Adrenal gland (tissue), 12 donors: ENCODE data around the gene BICD1. TPM values are rescaled to one million over a fixed set of nuclear protein-coding genes. Genes with fewer than 3 reads are reported as not detected.

ENCODE experiments used
- DNase-seq, 7 donors: peaks; one replicate each; pipeline ENCODE4 v3.0.0-alpha.2; 2019 to 2020
- H3K27ac ChIP-seq, 5 donors: fragments of 200-600 bp; sonication (generic) in 4 of 5; 1 replicate in 3 of 5; 2 replicates in 2 of 5; pipeline versions ENCODE4 v1.5.1 to v1.8.0; 2016 to 2020; ENCODE audit warnings: mild to moderate bottlenecking in 1 of 5
- H3K27me3 ChIP-seq: fragments of 200-600 bp; 2 replicates; pipeline ENCODE4 v1.8.0; 2021
- H3K36me3 ChIP-seq, 2 donors: fragments of 200-600 bp; replicated peaks in 1 of 2; 1 replicate in 1 of 2; 2 replicates in 1 of 2; pipeline versions ENCODE4 v1.5.1 to v1.8.0; 2018 to 2022
- H3K4me1 ChIP-seq, 2 donors: fragments of 200-600 bp; replicated peaks in 1 of 2; 1 replicate in 1 of 2; 2 replicates in 1 of 2; pipeline versions ENCODE4 v1.5.1 to v1.8.0; 2018 to 2021
- H3K4me3 ChIP-seq, 4 donors: fragments of 200-600 bp; sonication (generic) in 3 of 4; one replicate each; pipeline ENCODE4 v1.5.1; 2016 to 2018
- H3K9me3 ChIP-seq, 3 donors: fragments of 200-600 bp; sonication (generic) in 1 of 3; replicated peaks in 1 of 3; 1 replicate in 2 of 3; 2 replicates in 1 of 3; pipeline versions ENCODE4 v1.5.1 to v1.8.0; 2016 to 2021
- CTCF ChIP-seq, 6 experiments: fragments of 450-650 bp in 4 of 6; fragments of 200-600 bp in 2 of 6; sonication (generic) in 1 of 6; IDR thresholded peaks; 1 replicate in 5 of 6; 2 replicates in 1 of 6; pipeline versions ENCODE4 v1.5.1 to v1.8.0; 2016 to 2021; ENCODE audit warnings: antibody characterized with exemption in 6 of 6, mild to moderate bottlenecking in 2 of 6, moderate library complexity in 1 of 6
- POLR2A ChIP-seq, 2 donors: fragments of 450-650 bp; IDR thresholded peaks; one replicate each; pipeline ENCODE4 v1.6.1; 2017; ENCODE audit warnings: antibody characterized with exemption in 2 of 2, mild to moderate bottlenecking in 2 of 2, moderate library complexity in 1 of 2
- WGBS, 4 donors: extraction: QIAGEN DNeasy Blood & Tissue Kit in 2 of 4; methylation state at CpG; one replicate each; pipeline versions ENCODE4 v1.1.5 to v1.1.7; 2013 to 2017; 5-methylcytosine and 5-hydroxymethylcytosine counted together
- intact Hi-C, 2 donors: fragments of 100-400 bp; cut with DNase I; formaldehyde crosslinking; loops; one replicate each; pipeline versions ENCODE4 v1.14.1 to v1.15.0; 2022 to 2023
- polyA plus RNA-seq, 3 donors: library from polyadenylated mRNA; stranded (reverse); fragments of 200-250 nt in 2 of 3; fragments of 350-450 nt in 1 of 3; fragmentation: Illumina TruSeq in 1 of 3; extraction: RNeasy Lipid Tissue Mini Kit (QIAGEN cat#74804) in 1 of 3; gene quantifications; one replicate each; pipeline ENCODE4 v1.2.3, GENCODE V29; 2013 to 2014
- total RNA-seq, 9 donors: library from RNA; depleted of rRNA in 4 of 9; stranded (reverse); fragments of >200 nt in 4 of 9; fragments of 120-200 nt in 1 of 9; fragmentation: NEBNext Ultra II Directional in 1 of 9; extraction: Animal tissue kit (Norgen Biotek cat#: 25700) in 1 of 9; gene quantifications; one replicate each; pipeline versions ENCODE4 v1.1.0 to v1.2.4, GENCODE V29; 2013 to 2023
- donor health status: healthy with polysubstance abuse.
- donor health status: Bipolar disorder and iron deficiency.
- donor health status: DM: yes; HTN: yes; CAD: no.
- donor health status: DM: no; HTN: no; CAD: no.
- donor health status: DM: no; HTN: no; CAD: no.
- donor health status: DM: yes; HTN: yes; CAD: no.

BICD1 gene
- total and polyA plus RNA-seq, 12 donors: 2.9 to 18.2 (median 9.4) TPM

- no peak for DNase-seq
- Histone ChIP-seq H3K4me1 (peaks cover 0 to 18% of the 10 kb centered on the region in 2 donors), H3K27ac (no peak overlapping the region), H3K4me3 (no peak overlapping the region), H3K36me3 (no peaks in the 10 kb centered on the region), H3K9me3 (no peaks in the 10 kb centered on the region), H3K27me3 (no peaks in the 10 kb centered on the region)
- no peak for TF ChIP-seq POLR2A (IDR thresholded peaks at IDR 0.05)
- TF ChIP-seq CTCF (IDR thresholded peaks at IDR 0.05): no peak
- WGBS, 4 donors: 39 to 62% (median 47%) methylated on average over 2 of the region's 2 CpGs
- intact Hi-C loops: no loop called here
Measured at GRCh38 chr12:32110942-32111341, 4.3 kb downstream of the BICD1 start.

GRCh38 chr12:32115404-32116104, 8.9 kb downstream of the BICD1 start:
- H3K4me3 ChIP-seq: no peak overlapping the region
- no peaks in the 10 kb centered on the region for H3K36me3 ChIP-seq
- H3K27ac ChIP-seq: peak overlapping the region in 3 of 5 donors; percentile 32 to 64 (median 58)
- TF ChIP-seq CTCF (IDR thresholded peaks at IDR 0.05): no peak
- TF ChIP-seq POLR2A (IDR thresholded peaks at IDR 0.05): peak in 1 of 2 donors; percentile 14
- no peaks in the 10 kb centered on the region for H3K9me3 ChIP-seq
- peaks cover 0 to 10% of the 10 kb centered on the region in 2 donors for H3K4me1 ChIP-seq
- intact Hi-C loops: no loop called here
- no peaks in the 10 kb centered on the region for H3K27me3 ChIP-seq
- 25 to 35% (median 30%) methylated on average over 6 of the region's 6 CpGs for WGBS, 4 donors
- DNase-seq: peak; percentile 88 to 98 (median 96)

- WGBS, 4 donors: 68 to 76% (median 74%) methylated on average over 3 of the region's 3 CpGs
- no peak for DNase-seq
- Histone ChIP-seq H3K9me3 (no peaks in the 10 kb centered on the region), H3K4me3 (no peak overlapping the region), H3K27ac (no peak overlapping the region), H3K36me3 (no peaks in the 10 kb centered on the region), H3K4me1 (peaks cover 0 to 10% of the 10 kb centered on the region in 2 donors), H3K27me3 (no peaks in the 10 kb centered on the region)
- TF ChIP-seq POLR2A (IDR thresholded peaks at IDR 0.05) (no peak), CTCF (IDR thresholded peaks at IDR 0.05) (no peak)
- intact Hi-C loops: no loop called here
Measured at GRCh38 chr12:32116897-32117296, 10.2 kb downstream of the BICD1 start.

GRCh38 chr12:32117316-32117715, 10.7 kb downstream of the BICD1 start:
- Histone ChIP-seq H3K4me3 (no peak overlapping the region), H3K9me3 (no peaks in the 10 kb centered on the region), H3K36me3 (no peaks in the 10 kb centered on the region), H3K27me3 (no peaks in the 10 kb centered on the region), H3K4me1 (peaks cover 0 to 10% of the 10 kb centered on the region in 2 donors), H3K27ac (no peak overlapping the region)
- no peak for DNase-seq
- TF ChIP-seq POLR2A (IDR thresholded peaks at IDR 0.05) (no peak), CTCF (IDR thresholded peaks at IDR 0.05) (no peak)
- intact Hi-C loops: no loop called here
- 92 to 97% (median 95%) methylated on average over 3 of the region's 3 CpGs for whole genome bisulfite sequencing, 4 donors
